ENCODE data around the gene ANKRD29.

ANKRD29 gene

DNA sequence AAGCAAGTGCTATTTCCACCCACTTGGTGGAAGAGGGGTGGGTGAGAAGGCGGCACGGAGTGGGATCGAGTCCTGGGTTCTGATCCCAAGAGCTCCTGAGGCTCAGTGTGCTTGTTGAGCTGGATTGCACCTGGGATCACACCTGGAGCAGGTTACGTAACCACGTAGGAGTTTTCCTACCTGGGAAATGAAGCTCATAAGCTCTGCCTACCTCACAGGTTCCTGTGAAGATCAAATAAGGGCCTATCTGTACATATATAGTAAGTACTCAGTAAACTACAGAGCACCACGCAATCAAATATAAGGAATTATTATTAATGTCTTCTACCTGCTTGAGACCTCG is 87.4 kb downstream of the ANKRD29 start:
- no peaks in the 10 kb centered on the region for H3K9me3 ChIP-seq (ENCODE audit: control insufficient read depth, insufficient read depth, low read depth, low read length)
- H3K36me3 ChIP-seq (ENCODE audit: control insufficient read depth in 2 of 2, insufficient read depth in 1 of 2, low read length in 2 of 2) = peaks cover 5 to 42% of the 10 kb centered on the region in 2 experiments; a peak in 2 of 3 replicates
- CTCF ChIA-PET = interaction anchor here (0.6 to 1.7 kb wide), 2 partner anchors 10 to 34 kb away, joined by 3 read pairs; no protein-coding TSS in a partner anchor
- TF ChIP-seq GLI2 (tag by site-specific recombination; IDR thresholded peaks at IDR 0.05; ENCODE audit: borderline replicate concordance, low read depth) (no peak), OVOL3 (tag by site-specific recombination; IDR thresholded peaks at IDR 0.05) (no peak), ZNF311 (tag by site-specific recombination; IDR thresholded peaks at IDR 0.05; ENCODE audit: borderline replicate concordance) (no peak)
- no peak overlapping the region for H3K4me3 ChIP-seq (ENCODE audit: low read depth, low read length)
- H3K4me1 ChIP-seq (ENCODE audit: control insufficient read depth, insufficient read depth, low read length) = peaks cover 10% of the 10 kb centered on the region
- POLR2A ChIA-PET = no interaction called here
- H3K27ac ChIP-seq (ENCODE audit: extremely low read depth, low read depth, low read length) = no peak overlapping the region

DNA sequence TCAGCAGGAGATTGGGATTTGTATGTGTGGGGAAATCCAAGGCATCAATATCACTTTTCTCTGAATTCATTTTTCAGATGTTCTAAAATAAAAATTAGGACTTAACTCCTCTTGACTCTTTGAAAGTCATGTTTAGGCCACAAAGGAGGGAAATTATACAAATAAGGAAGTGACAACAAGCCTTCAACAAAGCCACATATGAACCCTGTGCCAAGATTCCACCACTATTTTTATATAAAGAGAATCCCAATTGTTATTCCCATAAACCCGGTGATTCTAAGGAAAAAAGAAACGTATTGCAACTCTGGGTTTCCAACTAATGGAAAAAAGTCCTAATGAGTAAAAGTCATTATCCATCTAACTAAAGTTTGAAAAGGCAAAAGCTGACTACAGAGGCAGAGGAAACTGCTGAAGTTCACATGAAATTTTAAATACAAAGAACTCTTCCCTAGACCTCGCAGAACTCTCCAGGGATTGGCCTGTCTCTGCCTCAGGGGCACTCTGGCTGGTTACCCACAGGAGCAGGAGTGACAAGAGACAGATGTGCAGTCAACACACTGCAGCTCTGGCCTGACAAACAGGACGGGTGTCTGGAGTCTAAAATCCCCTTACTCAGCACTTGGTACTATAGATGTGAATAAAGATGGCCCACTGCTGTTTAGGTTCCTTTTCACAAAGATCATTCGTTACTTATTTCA is 88.0 kb downstream of the ANKRD29 start:
- peaks cover 6% of the 10 kb centered on the region for H3K4me1 ChIP-seq (ENCODE audit: control insufficient read depth, insufficient read depth, low read length)
- TF ChIP-seq PRDM1 (tag by site-specific recombination; IDR thresholded peaks at IDR 0.05) (0 out of 2 replicates have a peak, but pooled peaks have one; percentile 2), ZNF266 (tag by site-specific recombination; IDR thresholded peaks at IDR 0.05; ENCODE audit: low read depth) (no peak)
- H3K36me3 ChIP-seq (ENCODE audit: control insufficient read depth in 2 of 2, insufficient read depth in 1 of 2, low read length in 2 of 2) = peaks cover 5 to 46% of the 10 kb centered on the region in 2 experiments; a peak in 2 of 3 replicates
- CTCF ChIA-PET = interaction anchor here (0.6 to 1.7 kb wide), 2 partner anchors 11 to 35 kb away, joined by 3 read pairs; no protein-coding TSS in a partner anchor
- POLR2A ChIA-PET = interaction anchor here (1.2 kb wide), 1 partner anchor 10 kb away, joined by 3 read pairs; no protein-coding TSS in a partner anchor
- no peak overlapping the region for H3K4me3 ChIP-seq (ENCODE audit: low read depth, low read length)
- no peak overlapping the region for H3K27ac ChIP-seq (ENCODE audit: extremely low read depth, low read depth, low read length)
- H3K9me3 ChIP-seq (ENCODE audit: control insufficient read depth, insufficient read depth, low read depth, low read length) = no peaks in the 10 kb centered on the region

DNA sequence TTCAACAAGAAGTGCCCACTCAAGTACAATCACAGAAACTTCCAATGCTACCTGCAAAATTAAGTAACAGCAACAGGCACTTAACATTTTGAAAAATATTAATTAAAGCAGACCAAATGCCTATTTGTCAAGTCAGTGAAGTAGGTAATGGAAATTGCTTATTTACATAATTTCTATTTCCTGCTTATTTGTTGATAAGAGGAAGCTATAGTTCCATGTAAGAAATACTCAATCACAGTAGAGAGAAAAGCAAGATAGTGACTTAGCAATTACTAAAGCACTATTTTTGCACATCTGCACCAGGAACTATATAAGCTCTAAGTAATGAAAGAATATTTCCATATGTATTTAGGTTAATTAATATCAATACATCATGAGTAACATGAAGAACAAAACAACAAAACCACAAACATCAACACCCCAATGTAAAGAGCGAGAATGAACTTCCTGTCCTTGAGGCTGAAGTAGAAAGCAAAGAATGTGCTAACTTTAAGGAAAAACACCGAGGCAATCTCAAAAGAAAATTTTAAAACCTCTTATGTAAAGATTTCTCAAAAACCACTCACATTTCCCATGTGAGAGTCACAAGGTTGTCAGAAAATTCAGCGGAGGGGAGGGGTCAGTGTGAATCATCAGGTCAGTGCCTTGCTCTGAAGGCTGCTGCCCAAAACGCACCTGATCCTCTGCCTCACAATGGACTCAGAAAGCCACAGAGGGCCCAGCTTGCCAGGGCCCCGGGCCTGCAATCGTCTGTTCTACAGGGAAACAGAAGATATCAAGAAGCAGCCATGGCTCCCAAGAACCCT is 88.9 kb downstream of the ANKRD29 start:
- POLR2A ChIA-PET = interaction anchor here (1.2 kb wide), 1 partner anchor 11 kb away, joined by 3 read pairs; no protein-coding TSS in a partner anchor
- no peaks in the 10 kb centered on the region for H3K9me3 ChIP-seq (ENCODE audit: control insufficient read depth, insufficient read depth, low read depth, low read length)
- CTCF ChIA-PET = interaction anchor here (1.7 to 1.8 kb wide), 2 partner anchors 12 to 238 kb away, joined by 3 read pairs; no protein-coding TSS in a partner anchor
- peaks cover 9 to 54% of the 10 kb centered on the region in 2 experiments; a peak in 2 of 3 replicates for H3K36me3 ChIP-seq (ENCODE audit: control insufficient read depth in 2 of 2, insufficient read depth in 1 of 2, low read length in 2 of 2)
- H3K4me1 ChIP-seq (ENCODE audit: control insufficient read depth, insufficient read depth, low read length) = peaks cover 6% of the 10 kb centered on the region
- H3K27ac ChIP-seq (ENCODE audit: extremely low read depth, low read depth, low read length) = no peak overlapping the region
- TF ChIP-seq, protein P1, sequence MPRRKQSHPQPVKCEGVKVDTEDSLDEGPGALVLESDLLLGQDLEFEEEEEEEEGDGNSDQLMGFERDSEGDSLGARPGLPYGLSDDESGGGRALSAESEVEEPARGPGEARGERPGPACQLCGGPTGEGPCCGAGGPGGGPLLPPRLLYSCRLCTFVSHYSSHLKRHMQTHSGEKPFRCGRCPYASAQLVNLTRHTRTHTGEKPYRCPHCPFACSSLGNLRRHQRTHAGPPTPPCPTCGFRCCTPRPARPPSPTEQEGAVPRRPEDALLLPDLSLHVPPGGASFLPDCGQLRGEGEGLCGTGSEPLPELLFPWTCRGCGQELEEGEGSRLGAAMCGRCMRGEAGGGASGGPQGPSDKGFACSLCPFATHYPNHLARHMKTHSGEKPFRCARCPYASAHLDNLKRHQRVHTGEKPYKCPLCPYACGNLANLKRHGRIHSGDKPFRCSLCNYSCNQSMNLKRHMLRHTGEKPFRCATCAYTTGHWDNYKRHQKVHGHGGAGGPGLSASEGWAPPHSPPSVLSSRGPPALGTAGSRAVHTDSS (tag by site-specific recombination; IDR thresholded peaks at IDR 0.05) = no peak
- no peak for TF ChIP-seq ZIC2 (tag by site-specific recombination; IDR thresholded peaks at IDR 0.05)
- no peak for TF ChIP-seq ZFP37 (tag by site-specific recombination; IDR thresholded peaks at IDR 0.05)
- no peak for TF ChIP-seq TCF7L2 (IDR thresholded peaks at IDR 0.05; ENCODE audit: borderline replicate concordance, low read depth, low read length)
- no peak overlapping the region for H3K4me3 ChIP-seq (ENCODE audit: low read depth, low read length)

DNA sequence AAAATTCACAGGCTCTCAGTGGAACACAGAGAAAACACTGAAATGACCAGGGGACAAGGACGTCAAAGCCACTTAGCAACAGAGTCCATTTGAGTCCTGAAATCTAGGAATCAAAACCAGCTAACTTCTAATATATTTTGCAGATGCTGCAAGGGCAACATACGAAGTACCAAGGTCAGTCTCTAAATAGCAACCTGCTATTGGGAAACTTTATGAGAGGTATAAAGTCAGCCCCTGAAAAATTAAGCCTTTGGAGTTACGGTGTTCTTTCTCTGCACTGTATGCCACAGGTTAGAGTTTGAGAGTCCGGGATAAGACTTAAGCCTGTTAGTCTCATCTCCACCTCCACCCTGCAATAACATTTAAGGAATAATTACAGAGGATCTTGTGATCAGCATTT is 89.7 kb downstream of the ANKRD29 start:
- Histone ChIP-seq H3K4me1 (ENCODE audit: control insufficient read depth, insufficient read depth, low read length) (peaks cover 6% of the 10 kb centered on the region), H3K27ac (ENCODE audit: extremely low read depth, low read depth, low read length) (no peak overlapping the region), H3K4me3 (ENCODE audit: low read depth, low read length) (no peak overlapping the region), H3K9me3 (ENCODE audit: control insufficient read depth, insufficient read depth, low read depth, low read length) (no peaks in the 10 kb centered on the region), H3K36me3 (ENCODE audit: control insufficient read depth in 2 of 2, insufficient read depth in 1 of 2, low read length in 2 of 2) (peaks cover 13 to 60% of the 10 kb centered on the region in 2 experiments; a peak in 2 of 3 replicates)
- POLR2A ChIA-PET = no interaction called here
- CTCF ChIA-PET = interaction anchor here (1.8 kb wide), 1 partner anchor 239 kb away, joined by 3 read pairs; no protein-coding TSS in a partner anchor
- no peak for TF ChIP-seq ZSCAN30 (tag by site-specific recombination; IDR thresholded peaks at IDR 0.05)
- no peak for TF ChIP-seq GLI4 (tag by site-specific recombination; IDR thresholded peaks at IDR 0.05)
- TF ChIP-seq, protein P2, sequence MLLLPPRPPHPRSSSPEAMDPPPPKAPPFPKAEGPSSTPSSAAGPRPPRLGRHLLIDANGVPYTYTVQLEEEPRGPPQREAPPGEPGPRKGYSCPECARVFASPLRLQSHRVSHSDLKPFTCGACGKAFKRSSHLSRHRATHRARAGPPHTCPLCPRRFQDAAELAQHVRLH (tag by site-specific recombination; IDR thresholded peaks at IDR 0.05) = no peak
- no peak for TF ChIP-seq ZNF302 (tag by site-specific recombination; IDR thresholded peaks at IDR 0.05; ENCODE audit: low read depth)
- TF ChIP-seq, protein P3, sequence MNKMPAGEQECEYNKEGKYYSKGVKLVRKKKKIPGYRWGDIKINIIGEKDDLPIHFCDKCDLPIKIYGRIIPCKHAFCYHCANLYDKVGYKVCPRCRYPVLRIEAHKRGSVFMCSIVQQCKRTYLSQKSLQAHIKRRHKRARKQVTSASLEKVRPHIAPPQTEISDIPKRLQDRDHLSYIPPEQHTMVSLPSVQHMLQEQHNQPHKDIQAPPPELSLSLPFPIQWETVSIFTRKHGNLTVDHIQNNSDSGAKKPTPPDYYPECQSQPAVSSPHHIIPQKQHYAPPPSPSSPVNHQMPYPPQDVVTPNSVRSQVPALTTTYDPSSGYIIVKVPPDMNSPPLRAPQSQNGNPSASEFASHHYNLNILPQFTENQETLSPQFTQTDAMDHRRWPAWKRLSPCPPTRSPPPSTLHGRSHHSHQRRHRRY (tag by site-specific recombination; IDR thresholded peaks at IDR 0.05) = no peak
- TF ChIP-seq, protein P4, sequence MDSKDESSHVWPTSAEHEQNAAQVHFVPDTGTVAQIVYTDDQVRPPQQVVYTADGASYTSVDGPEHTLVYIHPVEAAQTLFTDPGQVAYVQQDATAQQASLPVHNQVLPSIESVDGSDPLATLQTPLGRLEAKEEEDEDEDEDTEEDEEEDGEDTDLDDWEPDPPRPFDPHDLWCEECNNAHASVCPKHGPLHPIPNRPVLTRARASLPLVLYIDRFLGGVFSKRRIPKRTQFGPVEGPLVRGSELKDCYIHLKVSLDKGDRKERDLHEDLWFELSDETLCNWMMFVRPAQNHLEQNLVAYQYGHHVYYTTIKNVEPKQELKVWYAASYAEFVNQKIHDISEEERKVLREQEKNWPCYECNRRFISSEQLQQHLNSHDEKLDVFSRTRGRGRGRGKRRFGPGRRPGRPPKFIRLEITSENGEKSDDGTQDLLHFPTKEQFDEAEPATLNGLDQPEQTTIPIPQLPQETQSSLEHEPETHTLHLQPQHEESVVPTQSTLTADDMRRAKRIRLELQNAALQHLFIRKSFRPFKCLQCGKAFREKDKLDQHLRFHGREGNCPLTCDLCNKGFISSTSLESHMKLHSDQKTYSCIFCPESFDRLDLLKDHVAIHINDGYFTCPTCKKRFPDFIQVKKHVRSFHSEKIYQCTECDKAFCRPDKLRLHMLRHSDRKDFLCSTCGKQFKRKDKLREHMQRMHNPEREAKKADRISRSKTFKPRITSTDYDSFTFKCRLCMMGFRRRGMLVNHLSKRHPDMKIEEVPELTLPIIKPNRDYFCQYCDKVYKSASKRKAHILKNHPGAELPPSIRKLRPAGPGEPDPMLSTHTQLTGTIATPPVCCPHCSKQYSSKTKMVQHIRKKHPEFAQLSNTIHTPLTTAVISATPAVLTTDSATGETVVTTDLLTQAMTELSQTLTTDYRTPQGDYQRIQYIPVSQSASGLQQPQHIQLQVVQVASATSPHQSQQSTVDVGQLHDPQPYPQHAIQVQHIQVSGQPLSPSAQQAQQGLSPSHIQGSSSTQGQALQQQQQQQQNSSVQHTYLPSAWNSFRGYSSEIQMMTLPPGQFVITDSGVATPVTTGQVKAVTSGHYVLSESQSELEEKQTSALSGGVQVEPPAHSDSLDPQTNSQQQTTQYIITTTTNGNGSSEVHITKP (tag by site-specific recombination; IDR thresholded peaks at IDR 0.05) = no peak
- TF ChIP-seq, protein P5, sequence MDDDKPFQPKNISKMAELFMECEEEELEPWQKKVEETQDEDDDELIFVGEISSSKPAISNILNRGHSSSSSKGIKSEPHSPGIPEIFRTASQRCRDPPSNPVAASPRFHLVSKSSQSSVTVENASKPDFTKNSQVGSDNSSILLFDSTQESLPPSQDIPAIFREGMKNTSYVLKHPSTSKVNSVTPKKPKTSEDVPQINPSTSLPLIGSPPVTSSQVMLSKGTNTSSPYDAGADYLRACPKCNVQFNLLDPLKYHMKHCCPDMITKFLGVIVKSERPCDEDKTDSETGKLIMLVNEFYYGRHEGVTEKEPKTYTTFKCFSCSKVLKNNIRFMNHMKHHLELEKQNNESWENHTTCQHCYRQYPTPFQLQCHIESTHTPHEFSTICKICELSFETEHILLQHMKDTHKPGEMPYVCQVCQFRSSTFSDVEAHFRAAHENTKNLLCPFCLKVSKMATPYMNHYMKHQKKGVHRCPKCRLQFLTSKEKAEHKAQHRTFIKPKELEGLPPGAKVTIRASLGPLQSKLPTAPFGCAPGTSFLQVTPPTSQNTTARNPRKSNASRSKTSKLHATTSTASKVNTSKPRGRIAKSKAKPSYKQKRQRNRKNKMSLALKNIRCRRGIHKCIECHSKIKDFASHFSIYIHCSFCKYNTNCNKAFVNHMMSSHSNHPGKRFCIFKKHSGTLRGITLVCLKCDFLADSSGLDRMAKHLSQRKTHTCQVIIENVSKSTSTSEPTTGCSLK (tag by site-specific recombination; IDR thresholded peaks at IDR 0.05) = no peak

Data from HEK293 (cell line).